Kasumi-1 (cell line): ENCODE data around the gene NELL2.
"Not testable (repeated sequence)": the region's sequence is repeated elsewhere in the genome, so short reads cannot be mapped to it uniquely, and the experiment has no call there.

ENCODE experiments used
- DNase-seq, 2 experiments: peaks; one replicate each; lab custom pipeline; 2025; lab: John Stamatoyannopoulos, UW

Gene NELL2

GRCh38 chr12:44779766-44780165 lies 96.3 kb downstream of the NELL2 start:
- no peak for DNase-seq

GRCh38 chr12:44778863-44779262 lies 97.3 kb downstream of the NELL2 start:
- DNase-seq = no peak

- DNase-seq = no peak
Measured at GRCh38 chr12:44777044-44777443, 99.1 kb downstream of the NELL2 start.

- no peak for DNase-seq
Measured at GRCh38 chr12:44775901-44776300, 100.2 kb downstream of the NELL2 start.

GRCh38 chr12:44774815-44775411 lies 101.2 kb downstream of the NELL2 start:
- DNase-seq = peak in 1 of 2 experiments; percentile 11

- DNase-seq = no peak
Measured at GRCh38 chr12:44771485-44772021, 104.6 kb downstream of the NELL2 start.

GRCh38 chr12:44765796-44766195 lies 110.3 kb downstream of the NELL2 start:
- DNase-seq = no peak

- DNase-seq = no peak
Measured at GRCh38 chr12:44763021-44763420, 113.1 kb downstream of the NELL2 start.

- DNase-seq = no peak
Measured at GRCh38 chr12:44759289-44759688, 116.8 kb downstream of the NELL2 start.

GRCh38 chr12:44750468-44750867 lies 125.6 kb downstream of the NELL2 start:
- no peak for DNase-seq

GRCh38 chr12:44749566-44749965 lies 126.5 kb downstream of the NELL2 start:
- DNase-seq = no peak

GRCh38 chr12:44748950-44749468 lies 127.1 kb downstream of the NELL2 start:
- DNase-seq = no peak

- not testable (repeated sequence) for DNase-seq
Measured at GRCh38 chr12:44741292-44741980, 134.7 kb downstream of the NELL2 start.

GRCh38 chr12:44738051-44738450 lies 138.1 kb downstream of the NELL2 start:
- no peak for DNase-seq

- no peak for DNase-seq
Measured at GRCh38 chr12:44728566-44728965, 147.5 kb downstream of the NELL2 start.

GRCh38 chr12:44720265-44720664 lies 155.8 kb downstream of the NELL2 start:
- DNase-seq = no peak

GRCh38 chr12:44717612-44718011 lies 158.5 kb downstream of the NELL2 start:
- no peak for DNase-seq

- DNase-seq = no peak
Measured at GRCh38 chr12:44716711-44717110, 159.4 kb downstream of the NELL2 start.

- no peak for DNase-seq
Measured at GRCh38 chr12:44711736-44712135, 164.4 kb downstream of the NELL2 start.

- DNase-seq = no peak
Measured at GRCh38 chr12:44709166-44709565, 166.9 kb downstream of the NELL2 start.

- DNase-seq = no peak
Measured at GRCh38 chr12:44708218-44708617, 167.9 kb downstream of the NELL2 start.

- no peak for DNase-seq
Measured at GRCh38 chr12:44703182-44703910, 172.8 kb downstream of the NELL2 start.

GRCh38 chr12:44697511-44697910 lies 178.6 kb downstream of the NELL2 start:
- DNase-seq = no peak
